GM19455 (cell line): ENCODE data around the gene CTCFL.
"Not testable (repeated sequence)": the region's sequence is repeated elsewhere in the genome, so short reads cannot be mapped to it uniquely, and the experiment has no call there.

ENCODE experiments used
- ATAC-seq: cut with Tn5 transposase; IDR thresholded peaks from one replicate; pipeline ENCODE4 v1.9.1; 2021; ENCODE audit not compliant: unreplicated experiment

CTCFL gene

DNA sequence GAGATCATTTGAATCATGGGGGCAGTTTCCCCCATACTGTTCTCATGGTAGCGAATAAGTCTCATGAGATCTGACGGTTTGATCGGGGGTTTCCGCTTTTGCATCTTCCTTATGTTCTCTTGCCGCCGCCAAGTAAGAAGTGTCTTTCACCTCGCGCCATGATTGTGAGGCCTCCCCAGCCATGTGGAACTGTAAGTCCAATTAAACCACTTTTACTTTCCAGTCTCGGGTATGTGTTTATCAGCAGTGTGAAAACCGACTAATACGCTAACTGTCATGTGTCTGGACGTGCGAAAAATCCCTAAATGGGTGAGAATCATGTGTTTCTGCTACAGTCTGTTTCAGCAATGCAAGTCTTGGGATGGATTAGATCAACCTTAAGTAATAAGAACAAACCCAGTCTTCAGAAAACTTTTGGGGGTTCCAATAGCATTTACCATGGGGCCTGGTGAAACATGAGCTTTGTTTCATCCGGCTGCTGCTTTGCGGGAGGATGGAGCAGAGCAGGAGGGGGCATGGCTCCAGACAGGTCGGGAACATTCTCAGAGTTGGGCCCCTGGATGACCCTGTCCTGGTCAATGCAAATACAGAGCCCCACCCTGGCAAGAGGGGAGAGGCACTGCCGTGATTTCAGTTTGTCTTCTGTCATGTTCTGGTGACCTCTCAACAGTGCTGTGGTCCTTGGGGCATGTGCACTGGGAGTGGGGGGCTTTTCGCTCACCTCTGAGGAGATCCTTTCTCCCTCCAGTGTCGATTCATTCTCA, 41.5 kb downstream of the CTCFL start:
- no peak for ATAC-seq

DNA sequence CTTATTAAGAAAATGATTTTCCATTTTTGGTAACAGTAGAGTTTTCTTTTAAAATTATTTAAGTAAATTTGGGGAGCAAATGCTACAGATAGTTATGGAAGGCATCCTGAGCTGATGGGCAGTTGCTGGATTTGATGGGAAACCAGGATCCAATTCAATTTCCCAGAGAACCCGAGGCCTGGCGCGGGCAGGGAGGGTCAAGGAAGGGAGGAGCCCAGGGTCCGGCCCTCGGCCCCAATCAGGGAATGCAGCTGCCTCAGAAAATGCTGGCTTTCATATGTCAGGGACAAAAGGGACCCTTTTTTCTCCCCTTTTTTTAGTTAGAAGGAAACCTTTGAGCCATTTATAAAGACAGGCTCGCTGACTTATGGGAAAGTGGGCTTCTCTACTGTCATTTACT, 42.1 kb downstream of the CTCFL start:
- ATAC-seq: no peak

DNA sequence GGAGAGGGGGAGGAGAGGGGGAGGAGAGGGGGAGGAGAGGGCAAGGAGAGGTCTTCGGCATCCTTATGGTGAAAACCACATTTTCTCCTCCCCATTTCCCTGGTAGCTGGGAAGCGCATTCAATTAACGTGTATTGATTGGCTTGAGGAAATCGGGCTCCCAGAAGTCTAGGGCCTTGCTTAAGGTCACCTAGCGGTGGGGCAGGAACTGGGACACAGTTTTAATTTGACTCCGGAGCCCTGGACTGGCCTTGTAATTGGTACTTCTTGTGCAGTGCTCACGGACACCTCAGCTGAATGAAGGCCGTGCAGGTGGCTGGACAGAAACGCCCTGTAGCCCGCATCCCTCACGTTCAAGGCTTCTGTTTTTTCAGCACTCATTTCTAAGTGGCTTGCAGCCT, 42.8 kb downstream of the CTCFL start:
- ATAC-seq: no peak

DNA sequence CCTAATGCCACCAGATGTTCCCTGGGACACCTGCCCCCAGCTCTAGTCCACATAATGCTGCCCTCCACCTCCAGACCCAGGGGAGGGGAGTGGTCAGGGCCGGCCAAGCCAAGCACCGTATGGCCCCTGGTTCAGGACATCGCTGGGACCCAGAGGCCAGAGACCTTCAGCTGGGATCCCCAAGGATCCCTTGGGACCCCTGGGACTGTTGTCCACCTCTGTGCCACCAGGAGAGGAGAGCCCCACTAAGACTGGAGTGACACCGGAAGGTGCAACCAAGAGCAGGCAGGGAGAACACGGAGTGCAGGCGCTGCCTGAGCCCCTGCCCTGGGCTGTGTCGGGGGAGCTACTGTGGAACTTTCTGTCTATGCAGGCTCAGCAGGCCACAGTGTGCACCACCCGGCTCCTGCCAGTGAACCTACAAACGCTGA, 43.6 kb downstream of the CTCFL start:
- peak; percentile 34 for ATAC-seq

DNA sequence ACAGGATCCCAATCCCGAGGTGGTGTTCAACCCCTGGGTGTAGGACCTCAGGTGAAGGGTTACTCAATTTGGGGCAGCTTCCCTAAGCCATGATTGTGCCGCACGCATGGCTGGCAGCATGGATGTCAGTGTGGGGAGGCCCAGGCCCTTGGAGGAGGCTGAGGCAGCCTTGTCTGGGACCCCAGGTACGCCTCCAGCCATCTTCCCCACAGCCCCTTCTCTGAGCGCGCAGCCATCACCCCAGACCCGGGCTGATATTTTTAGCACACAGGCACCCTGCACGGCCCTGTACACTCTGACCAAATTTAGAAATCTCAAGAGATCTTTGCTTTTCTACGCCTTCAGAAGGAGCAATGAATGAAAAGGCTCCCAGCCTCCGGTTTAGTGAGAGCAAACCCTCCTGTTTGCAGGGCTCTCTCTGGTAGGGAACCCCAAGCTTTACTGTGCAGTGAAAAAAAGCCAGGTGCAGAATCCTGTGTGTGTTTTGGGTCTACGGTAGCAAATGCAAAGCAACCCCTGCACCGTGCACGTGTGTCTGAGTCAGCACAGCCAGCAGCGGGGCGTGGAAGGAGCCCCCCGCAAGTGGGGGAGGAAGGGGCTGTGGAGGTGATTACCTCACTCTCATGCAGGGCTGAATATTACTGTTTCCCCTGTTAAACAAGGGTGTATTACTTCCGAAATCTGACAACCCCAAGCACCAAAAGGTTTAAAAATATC, 44.3 kb downstream of the CTCFL start:
- peak; percentile 68 for ATAC-seq

DNA sequence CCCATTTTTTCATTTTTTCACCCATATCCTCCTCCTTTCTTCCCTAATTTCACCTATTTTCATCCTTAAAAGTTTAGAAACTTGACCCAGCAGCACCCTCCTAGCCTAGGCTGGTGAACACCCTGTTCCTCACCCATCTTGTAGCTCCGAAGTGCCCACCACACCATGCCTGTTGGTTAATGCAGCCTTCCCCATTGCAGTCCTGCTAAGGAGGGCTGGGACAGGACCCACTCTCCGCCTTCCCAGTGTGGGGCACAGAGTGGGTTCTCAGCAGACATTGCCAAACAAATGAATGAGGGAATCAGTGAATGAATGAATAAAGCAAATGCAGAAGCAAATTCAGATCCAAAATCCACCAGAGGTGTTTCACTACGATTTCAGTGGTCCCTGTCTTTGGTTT, 45.7 kb downstream of the CTCFL start:
- no peak for ATAC-seq

DNA sequence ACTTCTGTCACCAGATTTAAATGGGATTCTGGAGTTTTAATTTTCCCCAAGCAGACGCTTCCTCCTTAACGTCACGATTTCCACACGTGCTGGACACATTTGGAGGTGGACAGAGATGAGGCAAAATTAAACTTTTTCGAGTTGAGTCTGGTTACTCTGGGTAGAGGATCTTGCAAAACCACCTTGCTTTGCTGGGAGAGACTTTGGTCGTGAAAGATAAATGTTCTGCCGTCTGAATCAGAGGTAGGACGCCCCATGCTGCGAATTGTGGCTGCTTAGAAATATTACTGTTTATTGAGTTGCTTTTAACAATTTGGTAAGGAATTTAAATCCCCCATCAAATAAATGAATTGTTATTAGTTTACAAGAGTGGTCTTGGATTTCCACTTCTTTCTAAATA, 46.8 kb downstream of the CTCFL start:
- ATAC-seq: no peak

DNA sequence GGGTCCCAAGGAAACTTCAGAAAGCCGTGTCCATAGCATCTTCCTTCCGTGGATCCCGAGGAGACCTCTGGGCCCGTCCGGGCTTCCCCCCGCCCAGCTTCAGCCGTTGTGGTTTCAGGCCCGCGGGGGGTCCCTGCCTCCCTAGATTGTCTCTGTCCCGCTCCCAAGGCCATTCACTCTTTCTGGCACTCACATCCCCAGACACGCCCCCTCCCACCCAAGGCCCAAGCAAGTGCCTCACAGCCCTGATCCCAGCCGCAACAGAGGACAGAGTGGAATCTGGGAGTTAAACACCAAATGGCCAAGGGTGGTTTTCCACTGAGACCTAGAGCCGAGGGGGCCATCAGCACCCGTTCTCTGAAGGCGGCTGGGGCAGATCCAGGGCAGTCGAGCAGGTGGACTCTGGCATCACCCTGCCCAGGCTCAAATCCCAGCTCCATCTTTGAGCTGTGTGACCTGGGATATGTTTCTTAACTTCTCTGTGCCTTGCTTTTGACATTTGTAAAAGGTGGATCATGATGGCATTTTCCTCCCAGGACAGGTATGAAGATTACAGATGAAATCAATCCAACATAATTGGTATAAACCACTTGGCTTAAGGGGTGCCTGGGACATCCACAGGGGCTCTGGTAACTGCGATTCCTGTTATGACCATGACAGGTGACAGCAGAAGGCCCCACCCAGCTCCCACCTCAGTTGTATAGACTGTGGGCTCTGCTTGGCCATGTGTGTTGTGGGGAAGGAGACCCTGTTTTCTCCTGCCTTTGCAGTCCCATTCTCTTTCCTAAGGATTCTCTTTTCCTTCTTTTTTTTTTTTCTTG, 48.1 kb downstream of the CTCFL start:
- no peak for ATAC-seq

DNA sequence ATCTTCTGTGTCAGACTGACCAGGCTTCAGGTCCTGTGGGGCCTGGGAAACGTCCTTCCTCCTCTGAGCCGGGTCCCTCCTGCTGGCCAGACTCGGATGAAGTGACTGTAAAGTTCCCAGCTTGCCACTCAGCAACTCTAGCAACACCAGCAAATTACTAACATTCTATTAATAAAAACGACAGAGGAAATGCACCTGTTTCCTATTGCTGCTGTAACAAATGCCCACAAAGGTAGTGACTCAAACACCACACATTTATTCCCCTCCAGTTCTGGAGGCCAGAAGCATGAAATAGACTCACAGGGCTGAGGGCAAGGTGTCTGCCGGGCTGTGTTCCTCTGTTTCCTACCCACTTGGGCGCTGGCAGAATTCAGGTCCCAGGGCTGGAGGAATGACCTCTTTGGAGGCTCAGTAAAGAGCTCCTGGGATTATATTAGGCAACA, 48.8 kb downstream of the CTCFL start:
- ATAC-seq: peak; percentile 32

DNA sequence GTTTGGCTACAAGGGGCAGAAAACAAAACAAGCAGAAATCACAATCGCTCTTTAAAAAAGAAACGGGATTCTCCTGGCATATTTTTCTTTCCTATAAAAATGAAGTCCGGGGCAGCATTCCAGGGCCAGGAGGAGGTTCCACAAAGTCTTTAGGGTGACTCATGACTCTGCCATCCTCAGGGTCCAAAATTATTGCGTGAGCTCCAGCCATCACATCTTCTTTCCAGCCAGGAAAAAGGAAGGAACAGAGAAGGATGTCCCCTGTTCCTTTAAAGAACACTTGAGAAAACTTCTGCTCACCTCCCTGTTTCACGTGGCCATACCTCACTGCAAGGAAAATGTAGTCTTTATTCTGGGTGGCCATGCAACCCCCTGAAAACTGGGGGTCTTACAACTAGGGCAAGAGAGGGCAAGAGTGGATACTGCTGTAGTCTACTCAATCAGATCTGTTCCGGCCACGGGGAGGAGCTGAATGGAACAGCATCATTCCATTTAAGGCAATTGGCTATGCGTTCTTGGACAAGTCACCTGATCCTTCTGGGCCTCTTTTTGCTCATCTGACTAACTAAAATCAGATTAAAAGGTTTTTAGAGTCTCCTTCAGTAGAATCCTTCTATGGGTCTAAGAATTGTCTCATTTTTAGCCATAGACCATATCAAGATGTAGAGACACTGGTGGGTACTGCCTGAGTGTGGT, 49.4 kb downstream of the CTCFL start:
- ATAC-seq: no peak

DNA sequence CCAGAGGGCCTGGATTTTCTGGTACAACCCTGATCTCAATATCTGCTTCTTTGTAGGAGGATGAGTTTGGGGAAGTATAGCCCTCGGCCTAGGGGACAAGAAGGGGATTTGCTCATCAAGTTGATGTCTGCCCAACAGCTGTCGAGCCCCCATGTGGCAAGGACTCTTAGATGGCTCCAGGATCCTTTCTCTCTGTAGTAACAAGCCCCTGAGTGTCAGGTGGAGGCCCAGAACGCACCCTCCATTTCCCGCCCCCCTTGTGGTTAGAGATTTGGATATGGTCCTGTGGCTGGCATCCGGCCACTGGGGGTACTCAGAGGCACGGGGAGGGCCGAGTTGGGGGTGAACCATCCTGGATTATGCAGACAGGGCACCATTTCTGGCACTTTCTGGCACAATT, 50.1 kb downstream of the CTCFL start:
- no peak for ATAC-seq

DNA sequence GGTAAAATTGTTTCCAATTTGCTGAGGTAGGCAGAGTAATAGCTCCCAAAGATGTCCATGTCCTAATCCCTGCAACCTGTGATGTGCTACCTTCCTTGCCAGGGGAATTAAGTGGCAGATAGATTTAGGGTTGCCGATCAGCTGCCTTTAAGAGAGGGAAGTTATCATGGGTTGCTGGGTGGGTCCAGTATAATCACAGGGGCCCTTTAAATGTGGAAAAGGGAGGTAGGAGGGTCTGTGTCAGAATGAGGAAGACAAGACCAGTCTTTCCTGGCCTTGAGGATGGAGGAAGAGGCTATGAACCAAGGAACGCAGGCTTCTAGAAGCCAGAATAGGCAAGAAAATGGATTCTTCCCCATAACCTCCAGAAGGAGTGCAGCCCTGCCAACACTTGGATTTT, 50.7 kb downstream of the CTCFL start:
- ATAC-seq: no peak

DNA sequence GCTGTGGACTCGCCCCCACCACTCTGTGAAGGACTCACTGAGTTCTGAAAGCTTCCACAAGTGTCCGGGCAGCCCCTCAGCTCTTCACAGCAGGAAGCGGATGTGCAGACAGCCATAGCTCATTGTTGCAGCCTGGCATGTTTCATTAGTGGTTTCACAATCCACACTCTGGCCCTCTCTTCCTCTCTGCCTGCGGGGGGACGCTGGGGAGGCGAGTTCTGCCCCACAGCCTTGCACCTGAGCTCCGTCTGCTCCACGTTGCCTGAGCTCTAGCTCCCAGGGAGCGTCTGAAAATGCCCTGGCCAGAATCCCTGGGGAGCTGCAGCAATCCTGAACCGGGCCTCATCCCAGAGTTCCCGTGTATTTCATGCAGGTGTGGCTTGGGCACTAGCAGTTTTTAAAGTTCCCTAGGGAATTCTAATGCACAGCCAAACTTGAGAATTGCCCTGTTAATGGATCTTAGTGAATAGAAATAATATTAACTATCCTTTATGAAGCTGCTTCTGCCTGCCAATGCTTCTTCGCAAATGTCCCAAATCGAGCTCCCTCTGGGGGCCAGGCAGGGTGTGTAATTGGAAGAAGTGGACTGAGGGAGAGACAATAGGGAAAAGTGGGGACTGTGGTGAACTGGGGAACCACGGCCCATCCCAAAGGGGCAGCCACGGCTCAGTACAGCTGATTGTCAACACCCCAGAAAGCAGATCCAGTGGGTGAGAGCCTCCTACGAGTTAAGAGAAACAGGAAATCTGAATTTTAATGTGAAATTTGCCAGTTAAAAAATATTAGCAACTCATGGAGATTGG, 51.5 kb downstream of the CTCFL start:
- ATAC-seq: peak; percentile 62

DNA sequence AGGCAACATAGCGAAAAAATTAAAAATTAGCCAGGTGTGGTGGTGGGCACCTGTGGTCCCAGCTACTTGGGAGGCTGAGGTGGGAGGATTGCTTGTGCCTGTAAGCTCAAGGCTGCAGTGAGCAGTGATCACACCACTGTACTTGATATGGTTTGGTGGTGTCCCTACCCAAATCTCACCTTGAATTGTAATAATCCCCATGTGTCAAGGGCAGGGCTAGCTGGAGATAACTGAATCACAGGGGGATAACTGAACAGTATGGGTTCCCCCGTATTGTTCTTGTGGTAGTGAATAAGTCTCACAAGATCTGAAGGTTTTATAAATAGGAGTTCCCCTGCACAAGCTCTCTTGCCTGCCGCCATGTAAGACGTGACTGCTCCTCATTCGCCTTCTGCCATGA, 52.5 kb downstream of the CTCFL start:
- not testable (repeated sequence) for ATAC-seq

DNA sequence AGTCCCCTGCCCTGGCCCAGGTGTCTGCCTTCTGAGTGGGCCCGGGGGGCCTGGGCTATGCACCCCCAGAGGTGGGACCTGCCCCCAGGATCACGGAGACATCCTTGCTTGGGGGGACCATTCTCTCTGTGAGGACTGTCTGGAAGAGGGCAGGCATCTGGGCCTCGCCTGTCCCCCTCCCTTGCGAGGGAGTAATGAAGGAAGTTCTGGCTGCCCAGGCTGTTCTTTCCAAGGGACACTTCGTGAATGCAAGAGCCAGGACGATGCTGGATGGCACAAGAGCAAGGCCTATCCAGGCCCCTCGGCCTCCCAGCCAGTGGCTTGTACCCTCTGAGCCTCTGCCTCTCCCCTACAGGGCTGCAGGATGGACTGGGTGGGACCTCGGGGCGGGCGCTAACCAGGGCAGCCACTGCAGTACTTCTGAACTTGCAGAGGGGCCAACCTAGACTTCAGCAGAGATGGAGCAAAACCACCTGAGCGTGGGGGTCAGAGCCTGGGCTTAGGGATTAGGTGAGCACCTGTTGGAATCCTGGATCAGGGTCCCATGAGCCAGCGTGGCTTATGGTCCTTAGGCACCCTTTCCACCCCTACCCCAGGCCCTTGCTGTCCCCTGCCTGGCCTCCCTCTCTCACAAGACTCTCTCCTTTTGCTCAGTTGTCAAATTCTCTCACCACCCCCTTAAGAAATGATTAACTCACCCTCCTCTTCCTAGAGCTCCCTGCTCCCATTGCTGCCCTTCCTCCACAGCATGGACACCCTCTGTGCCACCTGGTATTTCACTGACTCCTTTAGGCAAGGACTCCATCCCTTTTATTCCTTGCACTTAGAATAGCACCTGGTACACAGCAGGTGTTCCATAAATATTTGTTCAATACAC, 53.2 kb downstream of the CTCFL start:
- ATAC-seq: no peak

DNA sequence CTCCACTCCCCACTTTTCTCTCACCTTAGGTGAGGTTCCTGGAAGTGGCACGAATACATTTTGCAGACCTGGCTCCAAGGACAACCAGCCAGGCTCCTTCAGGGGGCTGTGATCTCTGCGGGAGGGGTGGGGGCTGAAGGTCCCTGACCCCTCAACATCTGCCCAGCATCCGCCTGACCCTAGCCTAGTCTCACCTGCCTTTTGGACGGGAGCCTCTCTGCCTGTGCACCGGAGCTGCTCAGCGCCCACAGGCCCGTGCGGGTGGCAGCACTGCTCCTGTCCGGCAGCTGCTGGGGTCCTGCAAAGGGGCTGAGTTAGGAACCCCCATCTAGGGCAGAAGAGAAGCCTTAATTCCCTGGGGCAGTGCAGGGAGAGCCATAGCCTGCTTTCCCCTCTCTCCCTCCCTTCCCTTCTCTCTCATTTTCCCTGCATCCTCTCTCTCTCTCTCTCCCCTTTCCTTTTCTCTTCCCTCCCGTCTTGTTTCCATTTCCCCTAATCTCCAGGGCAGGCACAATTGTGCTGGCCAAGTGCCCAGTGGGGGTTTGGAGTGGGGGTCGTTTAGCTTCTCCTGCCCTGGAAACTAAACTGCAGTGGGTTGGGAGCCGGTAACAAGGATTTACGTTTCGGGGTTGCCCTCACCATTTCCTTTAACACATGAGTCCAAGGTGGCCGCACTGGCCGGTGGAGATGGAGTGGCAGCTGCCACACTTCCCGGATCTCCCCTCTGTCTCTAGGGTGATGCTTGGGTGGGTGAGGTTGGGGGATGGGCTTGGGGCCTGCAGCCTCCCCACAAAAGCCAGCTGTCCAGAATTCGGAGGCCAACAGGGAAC, 54.1 kb downstream of the CTCFL start:
- no peak for ATAC-seq

DNA sequence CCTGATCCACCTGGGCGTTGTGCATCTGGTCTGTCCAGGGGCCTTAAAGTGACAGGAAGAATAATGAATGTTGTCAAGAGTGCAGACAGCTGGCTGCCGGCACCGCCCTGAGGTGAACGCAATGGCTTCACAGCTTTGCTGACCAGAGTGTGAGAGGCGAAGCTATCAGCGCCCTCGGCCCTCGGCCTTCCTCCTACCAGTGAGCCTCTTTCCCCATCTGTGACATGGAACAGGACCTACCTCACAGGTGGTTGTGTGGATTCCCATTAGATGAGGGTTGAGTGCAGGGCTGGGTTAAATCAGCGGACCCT, 54.8 kb downstream of the CTCFL start:
- ATAC-seq: no peak

DNA sequence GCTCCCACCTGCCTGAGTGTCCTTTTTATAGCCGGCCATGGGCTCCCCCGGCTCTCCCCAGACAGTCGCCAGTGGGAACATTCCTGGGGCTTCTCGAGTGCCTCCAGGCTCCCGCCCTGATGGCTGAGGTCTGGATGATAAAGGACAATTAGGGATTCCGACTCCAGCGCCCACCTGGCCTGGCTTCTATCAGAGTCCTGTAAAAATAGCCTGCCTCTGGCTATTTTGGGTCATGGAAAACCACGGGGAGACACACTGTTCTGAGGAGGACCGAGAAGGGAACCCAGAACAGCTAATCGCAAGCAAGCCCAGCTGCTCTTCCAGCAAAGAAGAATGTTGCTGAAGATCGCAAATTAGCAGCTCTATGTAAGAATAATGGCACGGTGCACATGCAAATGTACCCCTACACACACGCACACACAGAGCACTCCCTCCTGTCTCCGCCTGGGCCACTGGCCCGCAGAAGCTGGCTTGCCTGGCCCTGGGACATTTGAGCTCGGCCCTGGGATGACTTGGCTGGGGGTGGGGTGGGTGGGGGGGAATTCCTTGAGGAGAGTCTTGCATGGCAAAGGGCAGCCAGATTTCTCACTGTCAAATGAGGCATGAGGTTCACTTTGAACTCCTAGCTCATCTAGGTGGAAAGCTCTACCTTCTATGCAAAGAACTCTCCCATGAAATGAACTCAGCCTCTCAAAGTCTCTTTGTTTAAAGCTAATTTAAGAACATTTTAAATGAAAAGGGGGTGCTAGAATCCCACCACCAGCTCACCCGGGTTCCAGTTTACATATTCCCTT, 55.3 kb downstream of the CTCFL start:
- no peak for ATAC-seq
